UCSD-AML1 (cell line): ENCODE measurements around the gene ZNF497.
"Not testable (repeated sequence)": the region's sequence is repeated elsewhere in the genome, so short reads cannot be mapped to it uniquely, and the experiment has no call there.

Source experiments
- DNase-seq: peaks from one replicate; lab custom pipeline; 2025; ENCODE audit not compliant: unreplicated experiment; lab: John Stamatoyannopoulos, UW

The ZNF497 gene

DNA sequence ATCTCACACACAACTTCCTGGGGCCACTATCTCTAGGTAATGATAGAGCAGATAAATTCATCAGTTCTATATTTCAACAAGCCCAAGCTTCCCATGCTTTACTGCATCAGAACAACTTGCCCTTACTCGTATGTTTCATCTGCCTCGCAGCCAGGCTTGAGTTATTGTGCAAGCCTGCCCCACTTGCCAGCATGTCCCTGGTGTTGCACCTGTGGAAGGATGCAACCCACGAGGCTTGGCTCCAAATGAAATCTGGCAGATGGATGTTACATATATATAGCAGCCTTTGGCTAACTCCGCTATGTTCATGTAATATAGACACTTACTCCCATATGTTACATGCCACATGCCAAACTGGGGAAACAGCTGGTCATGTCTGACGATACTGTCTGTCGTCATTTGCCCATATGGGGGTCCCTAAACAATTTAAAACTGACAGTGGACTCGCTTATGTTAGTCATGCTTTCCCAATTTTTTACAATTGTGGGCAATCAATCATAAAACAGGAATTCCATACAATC, 51.1 kb downstream of the ZNF497 start:
- DNase-seq: no peak

DNA sequence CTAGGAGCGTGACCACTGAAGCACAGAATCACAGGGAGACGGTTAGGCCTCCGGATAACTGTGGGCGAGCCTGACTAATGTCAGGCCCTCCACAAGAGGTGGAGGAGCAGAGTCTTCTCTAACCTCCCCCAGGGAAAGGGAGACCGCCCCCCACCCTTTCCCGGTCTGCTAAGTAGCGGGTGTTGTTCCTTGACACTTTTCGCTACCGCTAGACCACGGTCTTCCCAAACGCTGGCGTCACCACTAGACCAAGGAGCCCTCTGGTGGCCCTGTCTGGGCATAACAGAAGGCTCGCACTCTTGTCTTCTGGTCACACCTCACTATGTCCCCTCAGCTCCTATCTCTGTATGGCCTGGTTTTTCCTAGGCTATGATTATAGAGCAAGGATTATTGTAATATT, 51.9 kb downstream of the ZNF497 start:
- not testable (repeated sequence) for DNase-seq

GRCh38 chr19:58307736-58308135, 54.8 kb downstream of the ZNF497 start:
- DNase-seq: no peak

- DNase-seq: no peak
Measured at GRCh38 chr19:58305932-58306323, 56.6 kb downstream of the ZNF497 start.

DNA sequence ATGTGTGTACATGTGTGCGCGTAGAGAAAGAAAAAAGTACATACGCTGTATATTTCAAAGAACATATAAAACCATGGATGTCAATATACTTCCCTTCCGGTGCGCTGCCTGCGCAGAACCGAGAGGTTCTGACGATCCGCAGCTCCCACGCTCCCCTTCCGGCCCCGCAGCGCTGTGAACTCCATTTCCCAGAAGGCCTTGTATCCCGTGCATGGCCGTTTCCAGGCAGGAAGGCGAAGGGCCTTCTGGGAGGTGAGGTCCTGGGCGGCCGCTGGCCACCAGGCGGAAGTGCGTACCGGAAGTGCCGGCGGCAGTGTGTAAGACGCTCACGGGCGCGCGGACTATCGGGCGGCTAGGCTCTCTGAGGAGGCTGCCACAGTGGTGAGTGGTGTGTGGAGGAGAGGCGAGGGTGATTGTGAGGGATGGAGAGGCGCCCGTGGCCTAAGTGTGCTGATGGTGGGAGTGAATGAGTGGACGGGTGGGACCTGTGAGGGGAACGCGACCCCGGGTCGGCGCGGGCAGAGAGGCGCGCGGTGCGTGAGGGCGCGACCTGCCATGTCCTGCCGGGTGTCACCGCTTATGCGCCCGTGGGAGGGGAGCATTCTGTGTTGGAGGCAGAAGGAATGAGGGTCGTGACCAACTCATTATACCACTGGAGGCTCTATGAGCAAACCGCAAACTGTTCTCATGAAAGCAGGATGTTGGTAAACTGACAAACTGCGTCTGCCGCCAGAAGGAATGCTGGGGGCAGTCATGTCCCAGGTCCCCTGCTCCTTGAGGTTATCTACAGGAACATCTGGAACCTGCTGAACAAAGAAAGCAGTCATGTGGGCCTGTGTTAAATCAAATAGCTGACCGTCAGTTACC, 57.3 kb downstream of the ZNF497 start, which contains the start of gene ERVK3-1:
Gene ERVK3-1 (plus strand): TSS at position 313 of the 867 bp plus-strand sequence. CDS start 6,792 bp downstream, outside the sequence.
- DNase-seq: peak; percentile 96

DNA sequence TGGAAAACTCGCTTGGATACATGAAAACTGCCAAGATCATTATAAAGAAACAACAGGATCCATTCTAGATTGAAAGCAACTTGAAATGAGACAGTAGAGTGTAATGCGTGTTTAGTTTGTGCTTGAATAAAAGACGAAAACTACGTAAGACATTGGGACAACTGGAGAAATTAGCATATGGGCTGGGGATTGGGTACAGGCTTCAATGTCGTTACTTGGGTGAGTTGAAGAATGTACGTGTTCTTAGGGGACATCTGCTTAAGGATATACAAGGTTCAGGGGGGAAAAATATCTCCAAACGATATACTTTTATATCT, 57.8 kb downstream of the ZNF497 start:
- no peak for DNase-seq
